Measurements from ENCODE around the gene ARL8B.
"Not testable (repeated sequence)": the region's sequence is repeated elsewhere in the genome, so short reads cannot be mapped to it uniquely, and the experiment has no call there.

The ARL8B gene

GRCh38 chr3:5112043-5112442 is 10.0 kb upstream of the ARL8B start:
- DNase-seq, result no peak

- not testable (repeated sequence) for DNase-seq
Measured at GRCh38 chr3:5113726-5114125, 8.4 kb upstream of the ARL8B start.

GRCh38 chr3:5115506-5116162 is 6.5 kb upstream of the ARL8B start:
- no peak for DNase-seq

GRCh38 chr3:5116538-5116937 is 5.6 kb upstream of the ARL8B start:
- no peak for DNase-seq

- no peak for DNase-seq
Measured at GRCh38 chr3:5120446-5120845, 1.6 kb upstream of the ARL8B start.

- no peak for DNase-seq
Measured at GRCh38 chr3:5122741-5123706, 932 bp downstream of the ARL8B start.

GRCh38 chr3:5123937-5124336 is 1.8 kb downstream of the ARL8B start:
- no peak for DNase-seq

- no peak for DNase-seq
Measured at GRCh38 chr3:5126586-5126985, 4.5 kb downstream of the ARL8B start.

GRCh38 chr3:5128849-5129248 is 6.8 kb downstream of the ARL8B start:
- DNase-seq, result no peak

GRCh38 chr3:5133239-5134018 is 11.3 kb downstream of the ARL8B start:
- DNase-seq, result no peak

- DNase-seq, result no peak
Measured at GRCh38 chr3:5134019-5134391, 11.9 kb downstream of the ARL8B start.

GRCh38 chr3:5134499-5134898 is 12.4 kb downstream of the ARL8B start:
- DNase-seq, result no peak

- peak; percentile 3 for DNase-seq
Measured at GRCh38 chr3:5136211-5136918, 14.3 kb downstream of the ARL8B start.

GRCh38 chr3:5136919-5137429 is 14.9 kb downstream of the ARL8B start:
- no peak for DNase-seq

- no peak for DNase-seq
Measured at GRCh38 chr3:5138214-5138981, 16.3 kb downstream of the ARL8B start.

GRCh38 chr3:5140230-5140621 is 18.1 kb downstream of the ARL8B start:
- DNase-seq, result no peak

GRCh38 chr3:5140839-5141238 is 18.7 kb downstream of the ARL8B start:
- no peak for DNase-seq

- no peak for DNase-seq
Measured at GRCh38 chr3:5141760-5142159, 19.7 kb downstream of the ARL8B start.

- DNase-seq, result no peak
Measured at GRCh38 chr3:5143464-5143863, 21.4 kb downstream of the ARL8B start.

GRCh38 chr3:5144316-5144994 is 22.4 kb downstream of the ARL8B start:
- no peak for DNase-seq

- no peak for DNase-seq
Measured at GRCh38 chr3:5145120-5145519, 23.0 kb downstream of the ARL8B start.
